ENCODE results near the gene SIVA1.

SIVA1 gene

DNA sequence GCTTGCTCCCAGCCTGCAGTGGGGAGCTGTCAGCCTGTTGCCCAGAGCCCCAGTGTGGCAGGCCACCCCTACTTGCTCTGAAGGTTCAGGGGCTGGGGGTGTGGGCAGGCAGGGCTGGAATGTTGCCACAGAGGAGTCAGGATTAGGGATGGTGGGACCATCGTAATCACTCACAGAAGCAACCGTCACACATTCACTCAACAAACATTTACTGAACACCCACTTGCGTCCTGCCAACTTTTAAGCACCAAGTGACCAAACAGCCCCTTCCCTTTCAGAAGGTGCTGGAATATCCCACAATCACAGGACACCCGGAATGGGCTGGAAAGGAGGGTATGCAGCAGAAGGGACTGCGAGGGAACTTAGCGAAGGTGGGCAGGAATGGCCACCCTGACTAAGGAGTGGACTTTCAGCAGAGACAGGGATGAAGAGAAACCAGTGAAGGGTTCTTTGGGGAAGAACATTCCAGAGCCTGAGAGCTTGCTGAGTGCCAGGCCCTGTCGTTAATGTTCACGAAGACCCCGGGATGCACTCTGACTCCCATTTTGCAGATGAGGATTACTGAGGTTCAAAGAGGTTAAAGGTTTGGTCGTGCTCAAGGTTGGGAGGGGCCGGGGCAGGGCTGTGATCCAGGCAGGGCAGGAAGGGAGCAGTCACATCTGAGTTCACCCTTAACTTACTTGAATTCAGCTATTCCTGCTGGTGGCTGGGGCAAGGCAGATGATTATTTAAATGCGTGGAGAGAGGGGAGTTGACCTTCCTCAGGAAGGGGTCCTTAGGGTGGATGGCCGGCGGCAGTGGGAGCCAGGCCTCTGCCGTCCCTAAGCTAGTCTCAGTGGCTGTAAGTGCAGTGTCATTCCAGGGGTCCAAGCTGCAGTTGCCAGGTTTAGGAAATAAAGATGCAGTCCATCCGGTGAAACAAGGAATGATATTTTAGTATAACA, 45.6 kb downstream of the SIVA1 start:
- Histone ChIP-seq H3K27ac (ENCODE audit: low read length) (no peak overlapping the region), H4K20me1 (ENCODE audit: insufficient read depth, low read length) (no peaks in the 10 kb centered on the region), H3K9ac (ENCODE audit: low read length) (no peak overlapping the region), H3K79me2 (ENCODE audit: low read length) (peaks cover 13% of the 10 kb centered on the region), H3K4me1 (ENCODE audit: low read length) (peaks cover 12% of the 10 kb centered on the region; the same call in 1 of the 2 replicates), H3K36me3 (replicated peaks; ENCODE audit: insufficient read depth, low read length) (no peaks in the 10 kb centered on the region), H3F3A (ENCODE audit: insufficient read depth, low read length) (peaks cover 11% of the 10 kb centered on the region), H3K9me2 (replicated peaks; ENCODE audit: insufficient read depth, low read length) (no peaks in the 10 kb centered on the region), H3K9me3 (replicated peaks; ENCODE audit: insufficient read depth, low read length) (no peaks in the 10 kb centered on the region), H2AFZ (ENCODE audit: low read length) (no peak overlapping the region), H3K4me3 (ENCODE audit: low read length) (no peak overlapping the region), H3K27me3 (replicated peaks; ENCODE audit: insufficient read depth, low read length) (no peaks in the 10 kb centered on the region), H3K4me2 (ENCODE audit: low read depth, low read length) (no peak overlapping the region)
- TF ChIP-seq EZH2phosphoT487 (IDR thresholded peaks at IDR 0.05; ENCODE audit: low read length) (no peak), EZH2 (optimal IDR thresholded peaks at IDR 0.05; ENCODE audit: low read depth, low read length) (no peak), CTCF (IDR thresholded peaks at IDR 0.05; ENCODE audit: low read length) (no peak)
- DNase-seq, result no peak

- DNase-seq, result no peak
- peaks cover 11% of the 10 kb centered on the region for H3F3A ChIP-seq (ENCODE audit: insufficient read depth, low read length)
- H3K9ac ChIP-seq (ENCODE audit: low read length), result no peak overlapping the region
- no peak for TF ChIP-seq CTCF (IDR thresholded peaks at IDR 0.05; ENCODE audit: low read length)
- TF ChIP-seq EZH2 (optimal IDR thresholded peaks at IDR 0.05; ENCODE audit: low read depth, low read length), result no peak
- no peak for TF ChIP-seq EZH2phosphoT487 (IDR thresholded peaks at IDR 0.05; ENCODE audit: low read length)
- H3K36me3 ChIP-seq (replicated peaks; ENCODE audit: insufficient read depth, low read length), result no peaks in the 10 kb centered on the region
- no peaks in the 10 kb centered on the region for H3K27me3 ChIP-seq (replicated peaks; ENCODE audit: insufficient read depth, low read length)
- H2AFZ ChIP-seq (ENCODE audit: low read length), result no peak overlapping the region
- H3K9me3 ChIP-seq (replicated peaks; ENCODE audit: insufficient read depth, low read length), result no peaks in the 10 kb centered on the region
- no peak overlapping the region for H3K4me2 ChIP-seq (ENCODE audit: low read depth, low read length)
- H3K79me2 ChIP-seq (ENCODE audit: low read length), result peaks cover 5% of the 10 kb centered on the region
- H4K20me1 ChIP-seq (ENCODE audit: insufficient read depth, low read length), result no peaks in the 10 kb centered on the region
- no peak overlapping the region for H3K4me3 ChIP-seq (ENCODE audit: low read length)
- H3K4me1 ChIP-seq (ENCODE audit: low read length), result peaks cover 12% of the 10 kb centered on the region; the same call in 1 of the 2 replicates
- H3K27ac ChIP-seq (ENCODE audit: low read length), result no peak overlapping the region
- H3K9me2 ChIP-seq (replicated peaks; ENCODE audit: insufficient read depth, low read length), result no peaks in the 10 kb centered on the region
Measured at GRCh38 chr14:104799244-104800014, 46.5 kb downstream of the SIVA1 start.

- Histone ChIP-seq H3K4me1 (ENCODE audit: low read length) (peaks cover 12% of the 10 kb centered on the region; the same call in 1 of the 2 replicates), H3K9me3 (replicated peaks; ENCODE audit: insufficient read depth, low read length) (no peaks in the 10 kb centered on the region), H3K4me2 (ENCODE audit: low read depth, low read length) (peak overlapping the region; percentile 39; the same call in 1 of the 2 replicates), H3F3A (ENCODE audit: insufficient read depth, low read length) (peaks cover 11% of the 10 kb centered on the region), H3K27ac (ENCODE audit: low read length) (no peak overlapping the region), H3K27me3 (replicated peaks; ENCODE audit: insufficient read depth, low read length) (no peaks in the 10 kb centered on the region), H3K79me2 (ENCODE audit: low read length) (no peaks in the 10 kb centered on the region), H3K9ac (ENCODE audit: low read length) (no peak overlapping the region; the same call in 1 of the 2 replicates), H3K9me2 (replicated peaks; ENCODE audit: insufficient read depth, low read length) (no peaks in the 10 kb centered on the region), H4K20me1 (ENCODE audit: insufficient read depth, low read length) (no peaks in the 10 kb centered on the region), H3K4me3 (ENCODE audit: low read length) (no peak overlapping the region), H3K36me3 (replicated peaks; ENCODE audit: insufficient read depth, low read length) (no peaks in the 10 kb centered on the region), H2AFZ (ENCODE audit: low read length) (no peak overlapping the region)
- TF ChIP-seq EZH2phosphoT487 (IDR thresholded peaks at IDR 0.05; ENCODE audit: low read length), result no peak
- TF ChIP-seq EZH2 (optimal IDR thresholded peaks at IDR 0.05; ENCODE audit: low read depth, low read length), result no peak
- TF ChIP-seq CTCF (IDR thresholded peaks at IDR 0.05; ENCODE audit: low read length), result peak; percentile 15
- peak; percentile 66 for DNase-seq
Measured at GRCh38 chr14:104800015-104800770, 47.2 kb downstream of the SIVA1 start.
